Osteocyte (in vitro differentiated cells): ENCODE data around the gene USP28. TPM values are rescaled to one million over a fixed set of nuclear protein-coding genes. Genes with fewer than 3 reads are reported as not detected.

Experiments
- DNase-seq: peaks from one replicate; pipeline ENCODE4 v3.0.0; 2021; ENCODE audit warnings: mixed read lengths; ENCODE audit not compliant: unreplicated experiment; ENCODE audit errors: extremely low spot score
- H3K27ac Mint-ChIP-seq: one replicate; pipeline ENCODE4 v1.8.0; 2021; ENCODE audit warnings: mild to moderate bottlenecking, mixed read lengths; ENCODE audit not compliant: unreplicated experiment
- H3K27me3 Mint-ChIP-seq: one replicate; pipeline ENCODE4 v1.8.0; 2021; ENCODE audit warnings: mixed read lengths; ENCODE audit not compliant: unreplicated experiment
- H3K36me3 Mint-ChIP-seq: one replicate; pipeline ENCODE4 v1.8.0; 2021; ENCODE audit warnings: mixed read lengths; ENCODE audit not compliant: unreplicated experiment
- H3K4me1 Mint-ChIP-seq: one replicate; pipeline ENCODE4 v1.8.0; 2021; ENCODE audit warnings: mixed read lengths; ENCODE audit not compliant: unreplicated experiment
- H3K4me3 Mint-ChIP-seq: one replicate; pipeline ENCODE4 v1.8.0; 2021; ENCODE audit warnings: mild to moderate bottlenecking, moderate library complexity, mixed read lengths; ENCODE audit not compliant: unreplicated experiment
- H3K9me3 Mint-ChIP-seq: one replicate; pipeline ENCODE4 v1.8.0; 2021; ENCODE audit warnings: mixed read lengths; ENCODE audit not compliant: unreplicated experiment
- CTCF ChIP-seq: fragments of 200-600 bp; sonication (generic); IDR thresholded peaks from 2 replicates; pipeline ENCODE4 v1.5.0; 2021; ENCODE audit warnings: antibody characterized with exemption, mild to moderate bottlenecking, moderate library complexity
- total RNA-seq: library from RNA; stranded (reverse); gene quantifications from 2 replicates; pipeline ENCODE4 v1.2.1, GENCODE V29; 2021

USP28 gene
- total RNA-seq, 1 donor from 2014 or later: 37.2 TPM

GRCh38 chr11:113871336-113871735, 4.0 kb downstream of the USP28 start:
- H3K4me3 Mint-ChIP-seq: no peak overlapping the region
- DNase-seq: no peak
- H3K4me1 Mint-ChIP-seq: peaks cover 33% of the 10 kb centered on the region
- H3K36me3 Mint-ChIP-seq: no peaks in the 10 kb centered on the region
- TF ChIP-seq CTCF: no peak
- no peak overlapping the region for H3K27ac Mint-ChIP-seq
- no peaks in the 10 kb centered on the region for H3K27me3 Mint-ChIP-seq
- H3K9me3 Mint-ChIP-seq: no peaks in the 10 kb centered on the region

DNA sequence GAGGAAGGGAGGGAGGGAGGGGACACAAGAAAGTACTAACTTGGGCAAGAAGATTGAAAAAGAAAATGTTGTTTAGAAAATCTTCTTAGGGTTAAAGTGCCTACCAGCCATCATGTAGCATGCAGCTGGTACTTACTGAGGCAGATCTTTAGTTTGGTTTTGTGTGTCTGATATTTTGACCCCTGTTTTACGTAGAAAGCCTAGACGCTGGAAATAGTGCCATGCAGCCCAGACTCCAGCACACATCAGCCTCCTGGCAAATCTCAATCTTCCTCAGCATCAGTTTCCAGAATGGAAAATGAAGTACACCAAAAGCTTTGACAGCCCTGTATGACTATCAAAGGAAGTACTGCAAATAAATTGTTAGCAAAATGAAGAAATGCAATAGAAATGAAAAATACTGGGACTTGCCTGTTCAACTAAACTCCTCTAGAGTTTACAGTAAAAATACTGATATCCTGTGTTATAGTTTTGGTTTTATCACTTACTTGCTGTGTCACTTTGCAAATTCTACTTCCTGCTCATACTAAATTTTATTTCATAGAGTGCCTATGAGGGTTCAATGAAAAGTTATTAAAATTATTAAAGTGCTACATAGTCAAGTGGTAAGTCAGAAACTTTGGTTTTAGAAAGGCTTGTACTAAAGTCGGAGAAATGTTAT, 7.4 kb downstream of the USP28 start:
- peaks cover 13% of the 10 kb centered on the region for H3K4me1 Mint-ChIP-seq
- peaks cover 8% of the 10 kb centered on the region for H3K36me3 Mint-ChIP-seq
- no peak overlapping the region for H3K27ac Mint-ChIP-seq
- no peak overlapping the region for H3K4me3 Mint-ChIP-seq
- no peak for TF ChIP-seq CTCF
- no peaks in the 10 kb centered on the region for H3K9me3 Mint-ChIP-seq
- no peak for DNase-seq
- H3K27me3 Mint-ChIP-seq: no peaks in the 10 kb centered on the region

DNA sequence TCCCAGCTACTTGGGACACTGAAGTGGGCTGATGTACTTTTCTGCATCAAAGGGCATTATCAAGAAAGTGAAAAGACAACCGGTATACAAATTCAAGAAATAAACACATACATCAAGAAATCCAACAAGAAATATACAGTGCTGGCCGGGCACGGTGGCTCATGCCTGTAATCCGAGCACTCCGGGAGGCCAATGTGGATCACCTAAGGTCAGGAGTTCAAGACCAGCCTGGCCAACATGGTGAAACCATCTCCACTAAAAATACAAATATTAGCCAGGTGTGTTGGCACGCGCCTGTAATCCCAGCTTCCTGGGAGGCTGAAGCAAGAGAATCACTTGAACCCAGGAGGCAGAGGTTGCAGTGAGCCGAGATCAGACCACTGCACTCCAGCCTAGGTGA, 9.5 kb downstream of the USP28 start:
- DNase-seq: no peak
- no peak for TF ChIP-seq CTCF
- Mint-ChIP-seq H3K27me3 (no peaks in the 10 kb centered on the region), H3K36me3 (peaks cover 8% of the 10 kb centered on the region), H3K9me3 (no peaks in the 10 kb centered on the region), H3K4me1 (peaks cover 14% of the 10 kb centered on the region), H3K27ac (no peak overlapping the region), H3K4me3 (no peak overlapping the region)

GRCh38 chr11:113864410-113864809, 11.0 kb downstream of the USP28 start:
- H3K27ac Mint-ChIP-seq: no peak overlapping the region
- TF ChIP-seq CTCF: no peak
- peaks cover 22% of the 10 kb centered on the region for H3K4me1 Mint-ChIP-seq
- DNase-seq: no peak
- no peak overlapping the region for H3K4me3 Mint-ChIP-seq
- no peaks in the 10 kb centered on the region for H3K9me3 Mint-ChIP-seq
- no peaks in the 10 kb centered on the region for H3K27me3 Mint-ChIP-seq
- H3K36me3 Mint-ChIP-seq: peaks cover 8% of the 10 kb centered on the region

DNA sequence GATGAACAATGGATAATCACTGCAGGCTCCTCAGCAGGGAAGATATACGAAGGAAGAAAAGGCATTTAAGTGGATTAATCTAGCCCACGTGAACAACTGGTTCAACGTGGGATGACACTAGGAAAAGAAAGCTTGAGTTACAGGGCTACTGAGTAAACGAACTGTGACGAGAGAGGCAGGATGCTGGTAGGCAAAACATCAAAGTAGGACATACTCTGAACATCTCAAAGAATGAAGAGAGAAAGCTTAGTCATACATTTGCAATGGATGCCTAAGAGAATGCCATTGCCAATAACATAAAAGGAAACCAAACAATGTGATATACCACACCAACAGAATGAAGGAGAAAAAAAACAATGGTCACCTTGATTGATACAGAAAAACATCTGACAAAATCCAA, 12.9 kb downstream of the USP28 start:
- H3K27ac Mint-ChIP-seq: no peak overlapping the region
- no peaks in the 10 kb centered on the region for H3K9me3 Mint-ChIP-seq
- TF ChIP-seq CTCF: no peak
- H3K36me3 Mint-ChIP-seq: peaks cover 8% of the 10 kb centered on the region
- H3K4me1 Mint-ChIP-seq: peaks cover 22% of the 10 kb centered on the region
- no peak for DNase-seq
- H3K4me3 Mint-ChIP-seq: no peak overlapping the region
- H3K27me3 Mint-ChIP-seq: no peaks in the 10 kb centered on the region
